Endothelial cell of umbilical vein (primary cell): ENCODE measurements around the gene NHS. TPM values are rescaled to one million over a fixed set of nuclear protein-coding genes. Genes with fewer than 3 reads are reported as not detected.

Experiments
- BruUV-seq: library from RNA; stranded (reverse); fragments of 400-500 nt; replicated peaks from 2 replicates; lab custom pipeline; 2021; lab: Mats Ljungman, UMichigan
- CTCF ChIA-PET: fragments of 300-600, 350-600 bp; sonication (Branson Sonifier 250); formaldehyde crosslinking; loops from one replicate; lab custom pipeline; 2021; ENCODE audit warnings: antibody characterized with exemption, inconsistent platforms; lab: Charles Lee
- POLR2A ChIA-PET: fragments of 300-600, 350-600 bp; sonication (Branson Sonifier 250); formaldehyde crosslinking; loops from one replicate; lab custom pipeline; 2021; ENCODE audit warnings: antibody characterized with exemption, inconsistent platforms; lab: Charles Lee
- DNase-seq: peaks from one replicate; pipeline ENCODE4 v3.0.0-alpha.2; 2011; ENCODE audit warnings: low read depth, low spot score
- FAIRE-seq: peaks from 2 replicates; lab custom pipeline; 2011; peaks lifted over from hg19 to GRCh38; lab: Jason Lieb, UNC
- H2AFZ ChIP-seq: 2 replicates; pipeline ENCODE4 v1.6.0; 2012; ENCODE audit warnings: low read depth, low read length, control low read depth, inconsistent platforms
- H3K27ac ChIP-seq: 2 replicates; pipeline ENCODE4 v1.5.1; 2011; ENCODE audit warnings: low read depth, mild to moderate bottlenecking, control low read depth, low read length, moderate library complexity; ENCODE audit not compliant: insufficient read depth
- H3K27me3 ChIP-seq, 2 experiments: 2 replicates each; pipeline versions ENCODE4 v1.6.0 to v1.6.1; 2011; ENCODE audit warnings: low read length in 2 of 2, mixed read lengths in 1 of 2; ENCODE audit not compliant: control insufficient read depth in 2 of 2, insufficient read depth in 2 of 2
- H3K36me3 ChIP-seq, 2 experiments: 2 replicates in 1 of 2; 3 replicates in 1 of 2; pipeline ENCODE4 v1.5.1; 2011; ENCODE audit warnings: low read length in 2 of 2, mild to moderate bottlenecking in 1 of 2, moderate library complexity in 1 of 2; ENCODE audit not compliant: control insufficient read depth in 2 of 2, insufficient read depth in 2 of 2; ENCODE audit errors: extremely low read depth in 1 of 2
- H3K4me1 ChIP-seq: 3 replicates; pipeline ENCODE4 v1.5.1; 2011; ENCODE audit warnings: mild to moderate bottlenecking, low read length; ENCODE audit not compliant: control insufficient read depth, insufficient read depth; ENCODE audit errors: extremely low read depth
- H3K4me2 ChIP-seq: 2 replicates; pipeline ENCODE4 v1.6.1; 2011; ENCODE audit warnings: low read length, control low read depth, mixed read lengths; ENCODE audit not compliant: insufficient read depth
- H3K4me3 ChIP-seq, 3 experiments: fragments of 200-600 bp in 1 of 3; sonication (generic), shearing (Covaris generic) in 1 of 3; replicated peaks in 1 of 3; 2 replicates each; pipeline ENCODE4 v1.5.1; 2011 to 2016; ENCODE audit warnings: control low read depth in 3 of 3, low read length in 3 of 3, mild to moderate bottlenecking in 2 of 3, inconsistent platforms in 1 of 3, low read depth in 1 of 3, moderate library complexity in 1 of 3; ENCODE audit not compliant: insufficient read depth in 1 of 3
- H3K79me2 ChIP-seq: 2 replicates; pipeline ENCODE4 v1.6.0; 2012; ENCODE audit warnings: low read length, inconsistent platforms; ENCODE audit not compliant: control insufficient read depth, insufficient read depth
- H3K9ac ChIP-seq: replicated peaks from 2 replicates; pipeline ENCODE3; 2011; ENCODE audit warnings: low read length, control low read depth; ENCODE audit not compliant: insufficient read depth; ENCODE audit errors: extremely low read depth
- H3K9me1 ChIP-seq: replicated peaks from 3 replicates; pipeline ENCODE4 v1.6.0; 2011; ENCODE audit warnings: mild to moderate bottlenecking, low read length; ENCODE audit not compliant: control insufficient read depth, insufficient read depth; ENCODE audit errors: extremely low read depth
- H3K9me3 ChIP-seq: replicated peaks from 2 replicates; pipeline ENCODE4 v1.5.1; 2012; ENCODE audit warnings: low read length, inconsistent platforms; ENCODE audit not compliant: control insufficient read depth, insufficient read depth
- H4K20me1 ChIP-seq: replicated peaks from 2 replicates; pipeline ENCODE3; 2011; ENCODE audit warnings: mild to moderate bottlenecking, low read length; ENCODE audit not compliant: control insufficient read depth, insufficient read depth; ENCODE audit errors: extremely low read depth
- EZH2 ChIP-seq: IDR thresholded peaks from 2 replicates; pipeline ENCODE4 v1.6.1; 2012; ENCODE audit warnings: borderline replicate concordance, low read depth, mild to moderate bottlenecking, moderate library complexity, low read length, inconsistent platforms; ENCODE audit not compliant: severe bottlenecking
- FOS ChIP-seq: IDR thresholded peaks from 2 replicates; pipeline ENCODE4 v1.6.1; 2011; ENCODE audit warnings: mild to moderate bottlenecking, low read length, moderate library complexity, borderline replicate concordance; ENCODE audit not compliant: insufficient read depth
- GATA2 ChIP-seq: IDR thresholded peaks from 2 replicates; pipeline ENCODE4 v1.7.0; 2011; ENCODE audit warnings: low read depth, mild to moderate bottlenecking, moderate library complexity, mixed read lengths, low read length; ENCODE audit not compliant: insufficient read length, insufficient read depth
- JUN ChIP-seq: IDR thresholded peaks from 2 replicates; pipeline ENCODE4 v1.6.1; 2011; ENCODE audit warnings: borderline replicate concordance, low read depth; ENCODE audit not compliant: insufficient read length, insufficient read depth
- MYC ChIP-seq: IDR thresholded peaks from one replicate; pipeline ENCODE4 v1.6.1; 2011; ENCODE audit warnings: mild to moderate bottlenecking, low read depth, low read length
- POLR2A ChIP-seq: IDR thresholded peaks from 2 replicates; pipeline ENCODE4 v1.6.1; 2012; ENCODE audit warnings: low read depth, mild to moderate bottlenecking, control low read depth, low read length
- POLR2AphosphoS5 ChIP-seq: IDR thresholded peaks from 2 replicates; pipeline ENCODE4 v1.6.1; 2012; ENCODE audit warnings: low read depth, mild to moderate bottlenecking, control low read depth, low read length, moderate library complexity; ENCODE audit not compliant: insufficient read depth
- dilution Hi-C: fragments of 300-500 bp; cut with MboI; formaldehyde crosslinking; loops from one replicate; pipeline ENCODE4 v1.15.0; 2019; ENCODE audit warnings: low sequenced_read_pairs; ENCODE audit not compliant: extremely low pct_ligation_motif_present
- intact Hi-C: fragments of 100-400 bp; cut with micrococcal nuclease; formaldehyde crosslinking; loops from one replicate; pipeline ENCODE4 v1.10.0; 2022
- polyA plus RNA-seq, 4 experiments: library from polyadenylated mRNA; depleted of rRNA in 3 of 4; stranded (reverse) in 3 of 4; unstranded in 1 of 4; fragments of >200 nt; gene quantifications; 2 replicates each; pipeline versions ENCODE4 v1.2.1 to v1.2.3, GENCODE V29; 2011 to 2012; ENCODE audit warnings: missing spikeins in 1 of 4
- total RNA-seq: library from RNA; stranded (reverse); gene quantifications from 2 replicates; pipeline ENCODE4 v1.2.3, GENCODE V29; 2021
- TF ChIP-seq, protein P1 (sequence below), 2 donors: IDR thresholded peaks; 1 replicate in 1 of 2; 2 replicates in 1 of 2; pipeline ENCODE4 v1.5.1; 2011; ENCODE audit warnings: low read length in 2 of 2, mild to moderate bottlenecking in 2 of 2, moderate library complexity in 2 of 2, control low read depth in 1 of 2, inconsistent platforms in 1 of 2, low read depth in 1 of 2; ENCODE audit not compliant: insufficient read depth in 1 of 2; ENCODE audit errors: extremely low read depth in 1 of 2
- TF ChIP-seq, protein P2 (sequence below): IDR thresholded peaks from 2 replicates; pipeline ENCODE4 v1.6.1; 2011; ENCODE audit not compliant: insufficient read depth, insufficient read length

The NHS gene
- total and polyA plus RNA-seq, 2 donors (not counting 3 experiments of a cell fraction or from before 2014, with no cell fraction given): 0.07 to 0.46 TPM

DNA sequence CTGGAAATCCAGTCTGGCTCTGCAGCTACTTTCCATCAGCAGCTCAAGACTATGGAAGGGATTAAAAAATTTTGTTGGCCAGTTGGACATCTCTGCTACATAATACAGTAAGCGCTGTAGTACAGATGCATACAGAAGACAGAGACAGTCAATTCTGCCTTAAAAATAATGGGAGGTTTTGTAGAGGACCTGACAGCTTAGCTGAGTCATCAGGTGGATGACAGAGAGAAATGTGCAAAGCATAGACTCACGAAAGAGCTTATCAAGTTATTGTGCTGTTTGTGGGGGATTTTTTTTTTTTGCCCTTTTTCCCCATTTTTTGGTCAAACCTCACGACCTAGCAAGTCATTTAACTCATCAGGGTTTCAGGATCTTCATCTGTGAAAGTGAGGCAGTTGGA is 213.3 kb downstream of the NHS start:
- H3K9me3 ChIP-seq: no peaks in the 10 kb centered on the region
- peaks cover 18% of the 10 kb centered on the region for H3K4me1 ChIP-seq
- no peak overlapping the region for H3K9ac ChIP-seq
- no peak overlapping the region for H3K4me3 ChIP-seq
- CTCF ChIA-PET: no interaction called here
- FAIRE-seq (no peak), DNase-seq (no peak)
- no peak overlapping the region for H3K27ac ChIP-seq
- H3K9me1 ChIP-seq: no peaks in the 10 kb centered on the region
- dilution Hi-C loops (no loop called here), intact Hi-C loops (no loop called here)
- no peaks in the 10 kb centered on the region for H4K20me1 ChIP-seq
- H3K36me3 ChIP-seq: no peaks in the 10 kb centered on the region
- no peaks in the 10 kb centered on the region for H3K27me3 ChIP-seq
- no peaks in the 10 kb centered on the region for H3K79me2 ChIP-seq
- POLR2A ChIA-PET: no interaction called here
- BruUV-seq: no TSS peak
- H2AFZ ChIP-seq: no peak overlapping the region
- no peak overlapping the region for H3K4me2 ChIP-seq
- no peak for TF ChIP-seq MYC
- no peak for TF ChIP-seq POLR2A
- TF ChIP-seq, protein P1, sequence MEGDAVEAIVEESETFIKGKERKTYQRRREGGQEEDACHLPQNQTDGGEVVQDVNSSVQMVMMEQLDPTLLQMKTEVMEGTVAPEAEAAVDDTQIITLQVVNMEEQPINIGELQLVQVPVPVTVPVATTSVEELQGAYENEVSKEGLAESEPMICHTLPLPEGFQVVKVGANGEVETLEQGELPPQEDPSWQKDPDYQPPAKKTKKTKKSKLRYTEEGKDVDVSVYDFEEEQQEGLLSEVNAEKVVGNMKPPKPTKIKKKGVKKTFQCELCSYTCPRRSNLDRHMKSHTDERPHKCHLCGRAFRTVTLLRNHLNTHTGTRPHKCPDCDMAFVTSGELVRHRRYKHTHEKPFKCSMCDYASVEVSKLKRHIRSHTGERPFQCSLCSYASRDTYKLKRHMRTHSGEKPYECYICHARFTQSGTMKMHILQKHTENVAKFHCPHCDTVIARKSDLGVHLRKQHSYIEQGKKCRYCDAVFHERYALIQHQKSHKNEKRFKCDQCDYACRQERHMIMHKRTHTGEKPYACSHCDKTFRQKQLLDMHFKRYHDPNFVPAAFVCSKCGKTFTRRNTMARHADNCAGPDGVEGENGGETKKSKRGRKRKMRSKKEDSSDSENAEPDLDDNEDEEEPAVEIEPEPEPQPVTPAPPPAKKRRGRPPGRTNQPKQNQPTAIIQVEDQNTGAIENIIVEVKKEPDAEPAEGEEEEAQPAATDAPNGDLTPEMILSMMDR (IDR thresholded peaks at IDR 0.05; ENCODE audit: extremely low read depth in 1 of 2, insufficient read depth in 1 of 2, low read depth in 1 of 2, low read length in 2 of 2): no peak
- no peak for TF ChIP-seq FOS
- no peak for TF ChIP-seq JUN
- no peak for TF ChIP-seq POLR2AphosphoS5
- TF ChIP-seq GATA2: no peak
- TF ChIP-seq EZH2: no peak
- TF ChIP-seq, protein P2, sequence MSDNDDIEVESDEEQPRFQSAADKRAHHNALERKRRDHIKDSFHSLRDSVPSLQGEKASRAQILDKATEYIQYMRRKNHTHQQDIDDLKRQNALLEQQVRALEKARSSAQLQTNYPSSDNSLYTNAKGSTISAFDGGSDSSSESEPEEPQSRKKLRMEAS: no peak
